Inferior parietal cortex (tissue), 1 donor: ENCODE measurements around the gene OPCML.

Experiments
- DNase-seq: peaks from one replicate; pipeline ENCODE4 v3.0.0-alpha.2; 2016; ENCODE audit errors: extremely low spot score

Gene OPCML

DNA sequence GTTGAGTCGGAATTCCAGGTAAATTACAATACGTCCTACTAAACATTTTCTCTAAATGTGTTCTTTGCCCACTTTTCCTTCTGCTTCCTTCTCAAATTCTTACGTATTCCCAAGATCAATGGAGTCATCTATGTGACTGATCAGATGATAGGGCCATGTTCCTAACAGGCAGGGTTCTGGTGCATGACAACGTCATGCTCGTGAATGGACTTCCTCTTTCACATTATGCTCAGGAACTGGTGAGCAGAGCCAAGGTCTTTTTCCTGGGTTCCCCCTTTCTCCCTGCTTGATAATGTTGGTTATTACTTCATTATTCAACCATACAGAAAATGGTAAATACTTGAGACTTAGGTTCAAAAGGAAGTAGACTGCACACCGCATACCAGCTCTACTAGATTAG lies 789.4 kb downstream of the OPCML start:
- no peak for DNase-seq

- no peak for DNase-seq
These were observed 798.1 kb downstream of the OPCML start for GRCh38 chr11:132734217-132734616.

DNA sequence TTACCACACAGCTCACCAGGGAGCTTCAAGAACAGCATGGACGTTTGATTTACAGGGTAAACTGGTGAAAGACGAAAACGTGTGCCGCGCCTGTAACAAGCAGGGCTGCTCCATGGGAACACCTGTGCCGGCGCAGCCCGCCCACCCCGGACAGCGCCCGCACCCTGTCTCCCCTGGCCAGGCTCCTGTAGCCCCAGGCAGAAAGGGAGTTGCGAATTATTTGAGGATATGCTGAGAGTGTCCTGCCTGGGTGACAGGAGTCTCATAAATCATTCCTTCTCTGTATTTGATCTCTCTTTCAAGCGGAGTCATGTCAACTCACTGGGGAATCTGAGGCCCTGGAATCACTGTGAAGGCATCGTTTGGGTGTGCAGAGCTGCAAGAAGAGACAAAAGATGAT lies 804.3 kb downstream of the OPCML start:
- no peak for DNase-seq

- DNase-seq: no peak
These were observed 810.8 kb downstream of the OPCML start for GRCh38 chr11:132721526-132721925.

- DNase-seq: no peak
These were observed 812.6 kb downstream of the OPCML start for GRCh38 chr11:132719684-132720083.

DNA sequence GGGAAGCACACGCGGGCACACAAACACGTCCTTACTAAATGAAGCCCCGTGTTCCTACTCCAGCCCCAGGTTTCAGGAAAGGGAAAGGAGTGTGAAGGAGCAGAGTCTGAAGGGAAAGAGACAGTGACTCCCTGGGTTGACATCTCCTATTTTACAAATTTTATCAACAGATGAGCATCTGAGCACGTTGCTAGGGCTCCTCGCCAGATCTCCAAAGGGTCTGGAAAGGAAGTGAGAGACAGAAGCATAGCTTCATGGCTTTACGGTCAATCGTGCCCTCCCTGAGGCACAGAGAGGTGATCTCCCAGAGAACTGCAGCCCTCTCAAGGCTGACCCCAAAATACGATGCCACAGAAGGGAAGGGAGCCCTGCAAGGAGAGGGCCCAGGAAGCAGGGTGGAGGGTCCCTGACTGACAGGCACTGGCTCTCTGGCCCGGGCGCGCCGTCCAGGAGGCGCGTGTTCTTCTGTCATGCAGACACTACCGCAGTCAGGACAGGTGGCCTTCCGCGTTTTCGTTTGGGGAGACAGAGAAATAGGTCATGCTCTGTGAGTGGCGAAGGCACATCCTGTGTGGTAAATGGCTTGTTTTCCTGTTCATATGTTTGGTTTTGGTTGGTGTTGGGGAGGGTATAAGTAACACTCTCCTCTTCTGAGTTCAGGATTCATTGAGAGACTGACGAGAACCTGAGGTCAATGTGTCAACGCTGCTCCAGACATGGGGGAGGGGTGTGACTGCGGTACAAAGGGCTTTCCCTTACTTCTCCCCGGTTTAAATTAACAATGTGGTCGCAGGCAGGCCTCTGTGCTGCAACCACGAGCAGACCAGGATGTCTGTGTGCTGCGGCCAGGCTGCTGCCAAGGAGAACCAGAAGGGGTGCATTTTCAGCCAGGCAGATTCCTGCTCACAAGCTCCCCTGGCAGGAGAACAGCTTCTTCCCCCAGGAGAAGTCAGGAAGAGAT lies 813.3 kb downstream of the OPCML start:
- DNase-seq: no peak

- DNase-seq: no peak
These were observed 814.5 kb downstream of the OPCML start for GRCh38 chr11:132717824-132718223.

DNA sequence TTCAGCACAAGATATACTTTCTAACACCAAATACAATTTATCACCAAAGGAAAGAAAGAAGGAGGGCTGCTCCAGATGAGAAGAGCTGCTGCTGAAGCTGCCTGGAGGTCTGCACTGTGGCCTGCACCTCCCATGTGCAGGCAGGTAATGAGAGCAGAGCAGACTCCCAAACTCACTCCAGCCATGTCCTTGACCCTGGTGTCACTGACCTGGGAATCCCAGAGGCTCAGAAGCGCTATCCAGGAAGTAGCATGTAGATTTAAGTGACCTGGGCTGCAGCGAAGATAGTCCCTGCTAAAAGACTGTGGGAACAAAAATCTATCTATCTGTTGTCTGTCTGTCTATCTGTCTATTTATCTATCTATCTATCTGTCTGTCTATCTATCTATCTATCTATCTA lies 816.3 kb downstream of the OPCML start:
- DNase-seq: no peak

GRCh38 chr11:132714859-132715440 lies 817.4 kb downstream of the OPCML start:
- DNase-seq: no peak

DNA sequence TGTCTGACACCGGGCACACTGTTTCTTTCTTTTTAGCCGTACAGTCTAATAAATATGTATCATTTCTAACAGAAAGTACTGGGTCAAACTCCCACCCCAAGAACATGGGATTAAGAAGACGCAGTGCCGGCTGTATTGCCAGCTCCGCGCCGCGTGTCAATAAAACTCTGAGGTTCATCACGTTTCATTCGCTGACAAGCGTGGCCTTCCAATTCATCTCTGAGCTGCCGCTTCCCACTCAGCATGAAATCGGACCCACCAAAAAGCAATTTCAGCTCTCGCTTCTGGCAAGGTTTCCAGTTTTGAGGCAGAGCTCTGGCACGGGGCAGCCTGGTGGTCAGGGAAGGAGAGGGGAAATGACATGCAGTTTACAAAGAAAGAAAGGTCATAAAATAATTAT lies 819.8 kb downstream of the OPCML start:
- DNase-seq: no peak

- no peak for DNase-seq
These were observed 827.4 kb downstream of the OPCML start for GRCh38 chr11:132704781-132705375.

GRCh38 chr11:132692891-132693290 lies 839.4 kb downstream of the OPCML start:
- DNase-seq: no peak

- DNase-seq: no peak
These were observed 840.3 kb downstream of the OPCML start for GRCh38 chr11:132691848-132692550.

DNA sequence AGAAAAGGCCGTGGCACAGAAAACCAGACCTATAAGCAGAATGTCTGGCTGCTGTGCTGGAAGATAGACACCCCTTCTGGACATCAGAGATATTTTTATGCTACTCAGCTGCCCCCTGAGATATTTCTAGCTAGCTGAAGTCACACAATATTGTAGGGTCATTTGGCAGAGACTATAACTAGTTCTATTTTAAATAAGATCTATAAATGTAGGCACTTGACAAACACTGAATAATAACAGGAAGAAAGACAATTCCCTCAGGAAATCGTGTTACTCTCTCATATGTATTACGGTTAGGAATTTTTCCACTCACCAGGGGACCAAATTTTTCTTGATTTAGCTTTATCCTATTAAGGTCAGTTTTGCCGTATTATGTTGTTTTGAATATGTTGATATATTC lies 845.4 kb downstream of the OPCML start:
- no peak for DNase-seq

DNA sequence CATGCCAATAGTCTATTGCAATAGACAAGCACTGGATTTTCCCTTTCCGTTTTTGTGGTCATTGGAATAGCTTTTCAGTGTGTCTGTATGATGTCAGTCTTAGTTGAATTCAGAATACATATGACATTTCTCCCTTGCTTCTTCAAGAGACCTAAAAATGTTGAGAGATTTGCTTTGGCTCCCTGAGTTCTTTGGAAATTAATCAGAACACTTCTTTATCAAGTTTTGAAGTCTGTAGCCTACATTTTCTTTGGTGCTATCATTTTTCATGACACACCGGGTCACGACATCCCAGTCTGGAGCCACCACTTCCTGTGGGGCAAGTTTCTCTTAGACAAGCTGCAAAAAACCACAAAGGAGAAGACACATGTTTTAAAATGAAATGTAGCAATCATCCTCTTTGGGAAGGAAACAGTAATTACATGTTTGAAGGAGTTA lies 847.1 kb downstream of the OPCML start:
- no peak for DNase-seq

GRCh38 chr11:132683602-132684001 lies 848.7 kb downstream of the OPCML start:
- no peak for DNase-seq

- no peak for DNase-seq
These were observed 850.3 kb downstream of the OPCML start for GRCh38 chr11:132681971-132682370.

- no peak for DNase-seq
These were observed 851.7 kb downstream of the OPCML start for GRCh38 chr11:132680584-132680983.

GRCh38 chr11:132674151-132674550 lies 858.1 kb downstream of the OPCML start:
- DNase-seq: no peak

DNA sequence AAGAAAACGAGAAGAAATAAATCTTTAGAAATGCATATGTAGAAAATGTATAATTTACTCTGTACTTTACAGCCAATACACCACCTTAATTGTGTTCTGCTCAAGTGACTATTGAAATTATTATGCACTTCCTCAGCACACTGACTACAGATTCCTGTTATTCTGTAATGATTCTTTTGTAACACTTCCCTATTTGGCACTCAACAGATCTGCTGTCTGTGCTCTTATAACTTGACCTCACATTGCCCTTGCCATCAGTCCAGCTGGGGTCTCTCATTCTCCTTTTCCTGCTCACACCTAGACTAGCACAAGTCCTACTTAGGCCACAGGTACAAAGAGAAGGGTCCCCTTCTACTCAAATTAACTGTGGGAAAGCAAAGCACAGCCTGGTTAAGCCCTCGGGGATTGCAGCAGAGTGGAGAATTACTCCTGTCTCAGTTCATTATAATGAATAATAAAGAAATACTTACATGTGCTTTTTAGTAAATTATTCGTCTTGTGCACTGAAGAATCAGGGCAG lies 860.4 kb downstream of the OPCML start:
- DNase-seq: no peak

- peak; percentile 41 for DNase-seq
These were observed 861.2 kb downstream of the OPCML start for GRCh38 chr11:132670921-132671675.
